OCI-LY3 (cell line): ENCODE data around the gene MN1.

Experiments used
- H2AFZ ChIP-seq: fragments of 200-600, 300-600 bp; shearing (Covaris generic); 2 replicates; pipeline ENCODE4 v1.6.0; 2014; ENCODE audit warnings: antibody characterized with exemption, low read depth, low read length
- H3K27ac ChIP-seq: fragments of 200-600, 300-600 bp; sonication (generic); 2 replicates; pipeline ENCODE4 v1.5.1; 2014; ENCODE audit warnings: mild to moderate bottlenecking, low read length, moderate library complexity, mixed read lengths
- H3K27me3 ChIP-seq: fragments of 200-600, 300-600 bp; sonication (generic); 2 replicates; pipeline ENCODE4 v1.6.1; 2014; ENCODE audit warnings: low read depth, low read length, mixed read lengths
- H3K36me3 ChIP-seq: fragments of 200-600, 300-600 bp; sonication (generic); replicated peaks from 2 replicates; pipeline ENCODE3; 2014; ENCODE audit warnings: low read depth, low read length, mixed read lengths
- H3K4me1 ChIP-seq: fragments of 300-600, 200-600 bp; sonication (generic); 2 replicates; pipeline ENCODE4 v1.6.1; 2014; ENCODE audit warnings: low read length, mixed read lengths
- H3K4me2 ChIP-seq: fragments of 200-600, 300-600 bp; sonication (generic); 2 replicates; pipeline ENCODE4 v1.6.1; 2014; ENCODE audit warnings: low read length, mixed read lengths
- H3K4me3 ChIP-seq: fragments of 300-600, 200-600 bp; sonication (generic); 2 replicates; pipeline ENCODE4 v1.5.1; 2014; ENCODE audit warnings: antibody characterized with exemption, mild to moderate bottlenecking, low read length, moderate library complexity
- H3K79me2 ChIP-seq: fragments of 300-600, 200-600 bp; shearing (Covaris generic); 2 replicates; pipeline ENCODE4 v1.6.1; 2014; ENCODE audit warnings: mild to moderate bottlenecking, low read length, mixed read lengths
- H3K9ac ChIP-seq: fragments of 300-600, 200-600 bp; shearing (Covaris generic); 2 replicates; pipeline ENCODE4 v1.6.0; 2014; ENCODE audit warnings: mild to moderate bottlenecking, low read length, moderate library complexity
- H3K9me3 ChIP-seq: fragments of 200-600, 300-600 bp; shearing (Covaris generic); 2 replicates; pipeline ENCODE4 v1.6.1; 2014; ENCODE audit warnings: low read length, mixed read lengths; ENCODE audit not compliant: insufficient read depth
- H4K20me1 ChIP-seq: fragments of 200-600, 300-600 bp; sonication (generic); 2 replicates; pipeline ENCODE4 v1.6.1; 2016; ENCODE audit warnings: low read length, mixed read lengths; ENCODE audit not compliant: insufficient read depth
- EZH2phosphoT487 ChIP-seq: fragments of 200-600 bp; shearing (Covaris generic); IDR thresholded peaks from 2 replicates; pipeline ENCODE4 v1.6.1; 2018; ENCODE audit warnings: antibody characterized with exemption, mixed run types, low read depth
- TF ChIP-seq, protein P1 (sequence below): fragments of 200-600, 300-600 bp; sonication (generic); IDR thresholded peaks from 2 replicates; pipeline ENCODE4 v1.5.1; 2014; ENCODE audit warnings: antibody characterized with exemption, low read length, low read depth

Gene MN1

GRCh38 chr22:27795053-27795452 is 6.5 kb downstream of the MN1 start:
- H3K9ac ChIP-seq: no peak overlapping the region
- no peak overlapping the region for H3K27ac ChIP-seq
- no peaks in the 10 kb centered on the region for H3K9me3 ChIP-seq
- no peak overlapping the region for H2AFZ ChIP-seq
- no peaks in the 10 kb centered on the region for H3K4me1 ChIP-seq
- no peaks in the 10 kb centered on the region for H4K20me1 ChIP-seq
- no peak overlapping the region for H3K4me2 ChIP-seq
- no peak overlapping the region for H3K4me3 ChIP-seq
- peaks cover 3% of the 10 kb centered on the region; the same call in 1 of the 2 replicates for H3K27me3 ChIP-seq
- H3K36me3 ChIP-seq: no peaks in the 10 kb centered on the region
- TF ChIP-seq, protein P1, sequence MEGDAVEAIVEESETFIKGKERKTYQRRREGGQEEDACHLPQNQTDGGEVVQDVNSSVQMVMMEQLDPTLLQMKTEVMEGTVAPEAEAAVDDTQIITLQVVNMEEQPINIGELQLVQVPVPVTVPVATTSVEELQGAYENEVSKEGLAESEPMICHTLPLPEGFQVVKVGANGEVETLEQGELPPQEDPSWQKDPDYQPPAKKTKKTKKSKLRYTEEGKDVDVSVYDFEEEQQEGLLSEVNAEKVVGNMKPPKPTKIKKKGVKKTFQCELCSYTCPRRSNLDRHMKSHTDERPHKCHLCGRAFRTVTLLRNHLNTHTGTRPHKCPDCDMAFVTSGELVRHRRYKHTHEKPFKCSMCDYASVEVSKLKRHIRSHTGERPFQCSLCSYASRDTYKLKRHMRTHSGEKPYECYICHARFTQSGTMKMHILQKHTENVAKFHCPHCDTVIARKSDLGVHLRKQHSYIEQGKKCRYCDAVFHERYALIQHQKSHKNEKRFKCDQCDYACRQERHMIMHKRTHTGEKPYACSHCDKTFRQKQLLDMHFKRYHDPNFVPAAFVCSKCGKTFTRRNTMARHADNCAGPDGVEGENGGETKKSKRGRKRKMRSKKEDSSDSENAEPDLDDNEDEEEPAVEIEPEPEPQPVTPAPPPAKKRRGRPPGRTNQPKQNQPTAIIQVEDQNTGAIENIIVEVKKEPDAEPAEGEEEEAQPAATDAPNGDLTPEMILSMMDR: no peak
- TF ChIP-seq EZH2phosphoT487: no peak
- H3K79me2 ChIP-seq: no peaks in the 10 kb centered on the region

- Histone ChIP-seq H2AFZ (no peak overlapping the region), H3K36me3 (no peaks in the 10 kb centered on the region), H3K4me1 (no peaks in the 10 kb centered on the region), H3K4me3 (no peak overlapping the region), H3K4me2 (no peak overlapping the region), H4K20me1 (no peaks in the 10 kb centered on the region), H3K27ac (no peak overlapping the region), H3K9me3 (no peaks in the 10 kb centered on the region), H3K27me3 (peaks cover 12% of the 10 kb centered on the region; the same call in 1 of the 2 replicates), H3K79me2 (no peaks in the 10 kb centered on the region), H3K9ac (no peak overlapping the region)
- no peak for TF ChIP-seq EZH2phosphoT487
- TF ChIP-seq, protein P1: no peak
Measured at GRCh38 chr22:27794226-27794625, 7.3 kb downstream of the MN1 start.

DNA sequence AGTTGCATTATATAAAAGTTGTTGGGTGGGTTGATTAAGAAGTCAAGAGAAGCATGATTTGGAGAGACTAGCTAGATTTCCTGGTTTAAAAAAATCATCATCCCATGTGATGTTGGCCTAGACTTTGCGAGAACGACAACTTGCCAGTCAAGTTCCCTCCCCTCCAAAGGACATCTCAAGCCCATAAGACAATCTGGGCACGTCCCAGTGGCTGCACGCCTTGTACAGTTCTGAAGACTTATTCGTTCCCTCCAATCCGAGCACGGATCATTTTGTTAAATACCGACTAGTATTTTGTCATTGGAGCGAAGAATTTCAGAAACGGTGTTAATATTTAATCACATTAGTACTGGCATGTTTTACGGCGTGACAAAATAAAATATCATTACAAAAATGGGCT is 8.0 kb downstream of the MN1 start:
- Histone ChIP-seq H3K4me1 (no peaks in the 10 kb centered on the region), H3K79me2 (no peaks in the 10 kb centered on the region), H3K4me2 (no peak overlapping the region), H2AFZ (no peak overlapping the region), H3K27me3 (peaks cover 13% of the 10 kb centered on the region; the same call in 1 of the 2 replicates), H3K9me3 (no peaks in the 10 kb centered on the region), H4K20me1 (no peaks in the 10 kb centered on the region), H3K27ac (no peak overlapping the region), H3K36me3 (no peaks in the 10 kb centered on the region), H3K9ac (no peak overlapping the region), H3K4me3 (no peak overlapping the region)
- no peak for TF ChIP-seq EZH2phosphoT487
- TF ChIP-seq, protein P1: no peak

DNA sequence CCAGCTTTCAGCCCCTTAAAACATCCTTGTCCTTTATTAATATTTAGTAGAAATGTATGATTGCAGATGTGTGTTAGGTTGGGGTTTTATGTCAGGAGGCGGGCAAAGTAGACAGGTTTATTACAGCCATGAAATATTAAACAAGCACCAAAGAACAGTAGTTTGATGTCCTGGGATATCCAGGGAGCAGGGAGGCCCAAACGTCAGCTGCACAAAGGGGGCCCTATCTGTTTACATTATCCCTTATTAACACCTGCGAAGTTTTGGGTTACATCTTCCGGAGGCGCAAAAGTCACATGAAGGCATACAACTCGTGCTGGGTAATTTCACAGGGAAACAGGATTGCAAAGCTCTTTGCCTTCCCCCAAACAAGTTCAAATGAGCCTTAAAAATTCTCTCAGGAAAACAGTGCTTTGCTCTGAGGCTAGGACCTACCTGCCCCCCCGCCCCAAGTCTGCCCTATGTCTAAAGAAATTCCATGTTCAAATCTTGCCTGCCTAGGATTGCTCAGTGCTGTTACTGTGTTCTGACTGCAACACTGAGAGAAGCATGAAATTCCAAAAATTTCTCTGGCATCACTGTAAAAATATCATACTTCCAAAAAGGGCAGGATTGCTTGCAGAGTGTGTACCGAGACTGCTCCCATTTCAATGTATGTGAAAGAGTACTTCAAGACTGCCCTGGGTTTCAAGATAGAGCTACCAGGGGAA is 8.9 kb downstream of the MN1 start:
- Histone ChIP-seq H3K4me1 (no peaks in the 10 kb centered on the region), H3K79me2 (no peaks in the 10 kb centered on the region)
- TF ChIP-seq EZH2phosphoT487: no peak
- TF ChIP-seq, protein P1: no peak

More for the DNA sequence above, 8.9 kb downstream of the MN1 start:
- no peak overlapping the region for H3K9ac ChIP-seq
- no peaks in the 10 kb centered on the region for H3K36me3 ChIP-seq
- no peak overlapping the region for H2AFZ ChIP-seq
- no peak overlapping the region for H3K27ac ChIP-seq
- no peaks in the 10 kb centered on the region for H3K9me3 ChIP-seq
- no peak overlapping the region for H3K4me3 ChIP-seq
- H3K27me3 ChIP-seq: peaks cover 13% of the 10 kb centered on the region; the same call in 1 of the 2 replicates
- H4K20me1 ChIP-seq: no peaks in the 10 kb centered on the region
- no peak overlapping the region for H3K4me2 ChIP-seq
